Peyer's patch (tissue), 4 donors: ENCODE data around the gene RAD54L.
"Not testable (repeated sequence)": the region's sequence is repeated elsewhere in the genome, so short reads cannot be mapped to it uniquely, and the experiment has no call there.

ENCODE experiments used
- POLR2A ChIP-seq, 2 donors: fragments of 450-650 bp; IDR thresholded peaks; one replicate each; pipeline ENCODE4 v1.5.1; 2017; ENCODE audit warnings: antibody characterized with exemption in 2 of 2, mild to moderate bottlenecking in 2 of 2, moderate library complexity in 2 of 2
- TF ChIP-seq, protein P1 (sequence below), 6 experiments: fragments of 450-650 bp in 4 of 6; fragments of 200-600 bp in 2 of 6; sonication (generic) in 1 of 6; IDR thresholded peaks; one replicate each; pipeline ENCODE4 v1.5.1; 2017 to 2019; ENCODE audit warnings: antibody characterized with exemption in 6 of 6, mild to moderate bottlenecking in 3 of 6, moderate library complexity in 1 of 6

DNA sequence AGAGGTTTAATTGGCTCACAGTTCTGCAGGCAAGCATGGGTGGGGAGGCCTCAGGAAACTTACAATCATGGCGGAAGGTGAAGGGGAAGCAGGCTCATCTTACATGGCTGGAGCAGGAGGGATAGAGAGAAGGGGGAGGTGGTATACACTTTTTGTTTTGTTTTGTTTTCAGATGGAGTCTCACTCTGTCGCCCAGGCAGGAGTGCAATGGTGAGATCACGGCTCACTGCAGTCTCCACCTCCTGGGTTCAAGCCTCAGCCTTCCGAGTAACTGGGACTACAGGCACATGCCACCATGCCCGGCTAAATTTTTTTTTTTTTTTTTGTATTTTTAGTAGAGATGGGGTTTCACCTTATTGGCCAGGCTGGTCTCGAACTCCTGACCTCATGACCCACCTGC lies 74.6 kb downstream of the RAD54L start:
- TF ChIP-seq, protein P1, sequence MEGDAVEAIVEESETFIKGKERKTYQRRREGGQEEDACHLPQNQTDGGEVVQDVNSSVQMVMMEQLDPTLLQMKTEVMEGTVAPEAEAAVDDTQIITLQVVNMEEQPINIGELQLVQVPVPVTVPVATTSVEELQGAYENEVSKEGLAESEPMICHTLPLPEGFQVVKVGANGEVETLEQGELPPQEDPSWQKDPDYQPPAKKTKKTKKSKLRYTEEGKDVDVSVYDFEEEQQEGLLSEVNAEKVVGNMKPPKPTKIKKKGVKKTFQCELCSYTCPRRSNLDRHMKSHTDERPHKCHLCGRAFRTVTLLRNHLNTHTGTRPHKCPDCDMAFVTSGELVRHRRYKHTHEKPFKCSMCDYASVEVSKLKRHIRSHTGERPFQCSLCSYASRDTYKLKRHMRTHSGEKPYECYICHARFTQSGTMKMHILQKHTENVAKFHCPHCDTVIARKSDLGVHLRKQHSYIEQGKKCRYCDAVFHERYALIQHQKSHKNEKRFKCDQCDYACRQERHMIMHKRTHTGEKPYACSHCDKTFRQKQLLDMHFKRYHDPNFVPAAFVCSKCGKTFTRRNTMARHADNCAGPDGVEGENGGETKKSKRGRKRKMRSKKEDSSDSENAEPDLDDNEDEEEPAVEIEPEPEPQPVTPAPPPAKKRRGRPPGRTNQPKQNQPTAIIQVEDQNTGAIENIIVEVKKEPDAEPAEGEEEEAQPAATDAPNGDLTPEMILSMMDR (IDR thresholded peaks at IDR 0.05), result not testable (repeated sequence)
- TF ChIP-seq POLR2A (IDR thresholded peaks at IDR 0.05), result not testable (repeated sequence)
